GM12872 (cell line): Measurements from ENCODE around the gene CTNND1.

Experiments
- TF ChIP-seq, protein P1 (sequence below): IDR thresholded peaks from 3 replicates; pipeline ENCODE4 v1.5.1; 2011; ENCODE audit warnings: low read depth, mild to moderate bottlenecking, low read length, moderate library complexity; ENCODE audit not compliant: insufficient read depth

The CTNND1 gene

DNA sequence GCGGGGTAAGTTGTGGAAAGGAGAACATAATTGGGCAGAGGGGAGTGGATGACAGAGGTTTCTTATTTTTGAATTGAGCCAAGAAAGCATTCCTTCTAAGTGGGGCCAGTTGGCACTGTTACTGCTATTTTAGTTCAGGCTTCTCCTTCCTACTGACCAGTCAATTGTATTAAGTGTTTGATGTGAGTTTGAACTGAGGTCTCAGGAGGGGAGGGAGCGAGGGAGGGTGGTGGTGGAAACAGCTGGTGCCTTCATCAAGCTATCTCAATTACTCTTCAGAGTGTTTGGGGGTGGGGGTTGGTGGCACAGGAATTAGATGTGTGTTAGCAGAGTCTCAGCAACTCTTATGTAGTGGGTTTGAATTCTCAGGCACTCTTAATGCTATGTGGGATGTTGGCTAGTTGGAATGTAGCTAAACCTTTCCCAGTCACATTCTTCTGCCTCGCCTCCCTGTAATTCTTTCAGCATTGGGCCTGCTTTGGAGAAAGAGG is 14.5 kb downstream of the CTNND1 start:
- TF ChIP-seq, protein P1, sequence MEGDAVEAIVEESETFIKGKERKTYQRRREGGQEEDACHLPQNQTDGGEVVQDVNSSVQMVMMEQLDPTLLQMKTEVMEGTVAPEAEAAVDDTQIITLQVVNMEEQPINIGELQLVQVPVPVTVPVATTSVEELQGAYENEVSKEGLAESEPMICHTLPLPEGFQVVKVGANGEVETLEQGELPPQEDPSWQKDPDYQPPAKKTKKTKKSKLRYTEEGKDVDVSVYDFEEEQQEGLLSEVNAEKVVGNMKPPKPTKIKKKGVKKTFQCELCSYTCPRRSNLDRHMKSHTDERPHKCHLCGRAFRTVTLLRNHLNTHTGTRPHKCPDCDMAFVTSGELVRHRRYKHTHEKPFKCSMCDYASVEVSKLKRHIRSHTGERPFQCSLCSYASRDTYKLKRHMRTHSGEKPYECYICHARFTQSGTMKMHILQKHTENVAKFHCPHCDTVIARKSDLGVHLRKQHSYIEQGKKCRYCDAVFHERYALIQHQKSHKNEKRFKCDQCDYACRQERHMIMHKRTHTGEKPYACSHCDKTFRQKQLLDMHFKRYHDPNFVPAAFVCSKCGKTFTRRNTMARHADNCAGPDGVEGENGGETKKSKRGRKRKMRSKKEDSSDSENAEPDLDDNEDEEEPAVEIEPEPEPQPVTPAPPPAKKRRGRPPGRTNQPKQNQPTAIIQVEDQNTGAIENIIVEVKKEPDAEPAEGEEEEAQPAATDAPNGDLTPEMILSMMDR: no peak

DNA sequence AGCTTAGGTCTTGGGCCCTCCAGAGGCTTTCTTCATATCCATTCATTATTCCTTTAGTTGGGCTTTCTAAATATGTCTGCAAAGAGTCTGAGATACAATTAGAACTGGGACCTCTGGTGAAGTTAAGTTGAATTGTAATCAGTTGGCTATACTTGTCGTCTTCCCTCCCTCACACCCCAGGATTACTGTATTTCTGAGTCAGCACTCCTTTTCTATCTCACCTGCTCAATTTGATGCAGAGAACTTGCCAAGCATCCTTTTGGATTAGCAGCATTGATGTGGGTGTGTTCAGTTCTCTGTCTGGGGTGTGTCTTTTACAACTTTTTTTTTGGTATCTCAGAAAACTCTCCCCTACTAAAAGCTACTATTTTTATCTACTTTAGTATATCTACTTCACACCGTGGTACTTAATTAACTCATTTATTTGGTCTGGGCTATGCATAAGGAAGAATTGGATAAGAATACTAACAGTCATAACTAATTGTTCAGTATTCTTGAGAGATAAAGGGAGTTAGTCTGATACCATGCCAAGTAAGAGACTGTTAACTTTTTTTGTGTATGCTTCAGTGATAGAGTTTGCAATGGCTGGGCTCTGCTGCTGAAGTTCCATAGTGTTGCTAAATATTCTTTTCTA is 15.1 kb downstream of the CTNND1 start:
- TF ChIP-seq, protein P1: no peak

DNA sequence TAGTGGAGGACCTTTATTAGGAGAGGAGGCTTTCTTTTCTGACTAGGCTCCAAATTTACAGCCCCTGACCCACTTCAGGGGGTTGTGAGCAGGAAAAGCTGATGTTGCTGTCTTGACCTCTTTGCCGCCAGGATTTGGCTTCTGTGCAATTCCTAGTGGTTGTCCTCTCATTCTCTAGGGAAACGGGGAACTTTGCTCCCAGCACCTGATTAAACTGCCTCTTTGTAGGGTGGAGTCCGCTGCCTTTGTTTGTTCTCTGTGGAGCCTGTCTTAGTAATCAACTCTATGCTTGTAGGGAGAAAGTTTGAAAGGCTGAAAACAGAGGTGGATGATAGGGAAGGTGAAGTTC is 16.3 kb downstream of the CTNND1 start:
- TF ChIP-seq, protein P1: no peak

DNA sequence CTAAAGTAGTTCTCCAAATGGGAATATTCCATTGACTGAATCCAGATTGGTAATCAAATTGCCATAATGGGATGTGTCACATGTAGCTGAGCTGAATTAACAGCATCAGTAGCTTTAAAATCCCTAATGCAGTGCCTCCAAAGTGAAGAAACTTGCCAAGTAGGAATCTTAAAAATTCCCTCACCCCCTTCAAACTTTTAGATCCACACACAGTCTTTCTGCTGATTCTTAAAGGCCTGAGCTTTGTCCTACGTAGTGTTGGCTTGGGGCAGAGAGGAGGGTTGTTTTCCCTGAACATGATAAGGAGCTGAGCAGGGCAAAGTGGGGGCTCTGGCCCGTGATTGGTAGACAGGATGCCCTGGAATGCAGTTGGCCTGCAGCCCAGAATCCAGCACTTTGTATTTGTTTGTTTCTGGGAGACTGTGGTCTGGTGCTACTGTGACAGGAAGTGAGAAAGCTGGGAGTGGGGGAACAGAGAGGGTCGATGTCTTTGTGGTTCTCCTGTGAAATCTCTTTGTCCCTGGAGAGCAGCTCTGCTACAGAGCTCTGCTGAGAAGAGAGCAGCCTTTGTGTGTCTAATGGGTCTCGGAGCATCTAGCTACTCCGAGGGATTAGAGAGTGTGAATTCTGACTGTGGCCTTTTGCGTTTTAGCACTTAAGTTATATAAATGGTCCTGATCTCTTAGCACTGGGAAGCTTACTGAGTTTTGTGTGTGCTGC is 16.9 kb downstream of the CTNND1 start:
- TF ChIP-seq, protein P1: no peak

DNA sequence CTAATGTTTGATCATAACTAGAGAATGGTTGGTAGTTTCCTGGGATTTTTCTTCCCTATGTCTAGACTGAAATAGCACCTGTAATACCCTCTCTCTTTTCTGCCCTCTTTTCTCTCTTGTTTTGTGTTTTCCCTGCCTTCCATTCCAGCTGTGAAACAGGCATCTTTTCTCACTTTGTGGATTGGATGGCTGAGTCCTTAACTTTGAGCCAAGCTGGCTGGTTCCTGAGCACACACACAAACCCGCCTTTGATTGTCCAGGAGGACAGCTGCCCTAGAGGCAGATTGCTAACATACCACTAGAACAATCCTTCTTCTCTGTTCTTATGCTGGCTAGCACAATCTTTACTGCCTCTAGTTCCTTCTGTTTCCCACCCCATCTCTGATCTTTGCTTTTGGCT is 17.7 kb downstream of the CTNND1 start:
- TF ChIP-seq, protein P1: no peak

DNA sequence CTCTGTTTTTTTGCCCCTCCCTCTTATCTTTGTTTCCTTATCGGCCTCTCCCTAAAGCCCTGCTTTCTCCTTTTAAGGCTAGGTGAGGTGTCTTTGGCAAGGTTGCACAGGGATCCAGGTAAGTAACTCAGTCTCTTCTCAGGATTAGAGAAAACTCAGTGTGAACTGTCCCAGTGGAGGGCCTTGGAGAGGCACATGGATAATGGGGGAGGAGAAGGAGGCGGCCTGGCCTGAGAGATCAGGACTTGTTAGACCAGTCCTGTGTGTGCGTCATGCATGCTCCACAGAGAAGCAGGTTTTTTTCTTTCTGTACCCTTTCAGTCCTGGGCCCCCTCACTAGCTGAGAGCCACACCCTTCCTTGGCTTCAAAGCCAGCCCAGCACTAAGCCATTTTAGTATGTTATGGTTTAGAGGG is 19.9 kb downstream of the CTNND1 start:
- TF ChIP-seq, protein P1: no peak

DNA sequence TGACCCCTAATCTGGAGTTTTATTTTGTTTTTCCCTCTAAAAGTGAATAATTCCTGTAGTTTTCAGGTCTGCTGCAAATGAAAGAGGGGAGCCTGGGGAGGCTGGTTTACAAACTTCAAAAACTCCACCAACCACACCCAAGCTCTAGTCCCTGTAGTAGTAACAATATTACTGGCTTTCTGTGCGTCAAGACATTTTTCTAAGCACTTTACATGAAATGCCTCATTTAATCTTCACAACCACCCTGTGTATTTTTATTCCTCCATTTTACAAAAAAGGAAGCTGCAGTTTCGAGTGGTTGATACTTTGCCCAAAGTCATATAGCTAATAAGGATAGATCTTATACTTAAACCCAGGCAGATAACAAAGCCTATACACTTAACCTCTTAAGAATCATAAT is 23.5 kb downstream of the CTNND1 start:
- TF ChIP-seq, protein P1: no peak
